Panc1 (cell line): ENCODE measurements around the gene AMT.

ENCODE experiments used
- POLR2AphosphoS5 ChIP-seq: IDR thresholded peaks from 2 replicates; pipeline ENCODE4 v1.6.1; 2012; ENCODE audit warnings: mild to moderate bottlenecking, low read depth, low read length, moderate library complexity
- SIN3A ChIP-seq: IDR thresholded peaks from 2 replicates; pipeline ENCODE4 v1.6.1; 2012; ENCODE audit warnings: low read depth, mild to moderate bottlenecking, low read length, moderate library complexity, borderline replicate concordance; ENCODE audit not compliant: insufficient read depth
- TCF7L2 ChIP-seq: IDR thresholded peaks from 2 replicates; pipeline ENCODE4 v1.6.1; 2011; ENCODE audit warnings: mild to moderate bottlenecking, low read depth, low read length, inconsistent platforms
- TF ChIP-seq, protein P1 (sequence below): fragments of 450-650 bp; IDR thresholded peaks from 2 replicates; pipeline ENCODE4 v1.5.1; 2017; ENCODE audit warnings: mild to moderate bottlenecking
- TF ChIP-seq, protein P2 (sequence below), 2 experiments: IDR thresholded peaks; 2 replicates each; pipeline ENCODE4 v1.6.1; 2011 to 2012; ENCODE audit warnings: low read depth in 2 of 2, control low read depth in 1 of 2, low read length in 1 of 2, mild to moderate bottlenecking in 1 of 2, moderate library complexity in 1 of 2; ENCODE audit not compliant: insufficient read depth in 1 of 2

DNA sequence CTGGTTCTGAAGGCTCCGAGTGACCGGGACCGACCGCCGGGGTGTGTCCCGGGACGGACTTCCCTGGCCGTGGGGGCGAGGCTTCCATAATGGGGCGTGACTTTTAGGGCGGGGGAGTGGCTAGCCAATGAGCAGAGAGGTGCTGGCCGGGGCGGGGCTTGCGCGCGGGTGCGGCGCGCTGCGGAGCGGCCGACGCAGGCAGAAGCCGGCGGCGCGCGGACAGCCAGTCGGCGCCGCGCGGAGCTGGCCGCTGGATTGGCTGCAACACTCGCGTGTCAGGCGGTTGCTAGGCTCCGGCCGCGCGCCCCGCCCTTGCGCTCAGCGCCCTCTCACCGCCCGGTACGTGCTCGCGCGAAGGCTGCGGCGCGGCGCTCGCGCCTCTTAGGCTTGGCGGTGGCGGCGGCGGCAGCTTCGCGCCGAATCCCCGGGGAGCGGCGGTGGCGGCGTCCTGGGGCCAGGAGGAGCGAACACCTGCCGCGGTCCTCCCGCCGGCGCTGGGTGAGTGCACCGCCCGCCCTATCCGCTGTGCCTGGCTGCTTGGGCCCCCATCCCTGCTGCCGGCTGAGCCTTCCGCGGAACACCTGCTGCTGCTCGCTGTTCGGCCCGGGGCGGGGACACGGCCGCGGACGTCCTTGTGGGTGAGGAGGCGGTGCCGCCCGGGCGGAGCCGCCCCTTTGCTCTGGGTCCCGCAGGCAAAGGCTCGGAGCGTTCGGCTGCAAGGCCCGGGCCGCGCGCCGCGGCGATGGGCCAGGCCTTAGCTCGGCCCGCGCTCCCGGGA, 47.9 kb upstream of the AMT start, which contains the start of gene DAG1:
- TF ChIP-seq, protein P1, sequence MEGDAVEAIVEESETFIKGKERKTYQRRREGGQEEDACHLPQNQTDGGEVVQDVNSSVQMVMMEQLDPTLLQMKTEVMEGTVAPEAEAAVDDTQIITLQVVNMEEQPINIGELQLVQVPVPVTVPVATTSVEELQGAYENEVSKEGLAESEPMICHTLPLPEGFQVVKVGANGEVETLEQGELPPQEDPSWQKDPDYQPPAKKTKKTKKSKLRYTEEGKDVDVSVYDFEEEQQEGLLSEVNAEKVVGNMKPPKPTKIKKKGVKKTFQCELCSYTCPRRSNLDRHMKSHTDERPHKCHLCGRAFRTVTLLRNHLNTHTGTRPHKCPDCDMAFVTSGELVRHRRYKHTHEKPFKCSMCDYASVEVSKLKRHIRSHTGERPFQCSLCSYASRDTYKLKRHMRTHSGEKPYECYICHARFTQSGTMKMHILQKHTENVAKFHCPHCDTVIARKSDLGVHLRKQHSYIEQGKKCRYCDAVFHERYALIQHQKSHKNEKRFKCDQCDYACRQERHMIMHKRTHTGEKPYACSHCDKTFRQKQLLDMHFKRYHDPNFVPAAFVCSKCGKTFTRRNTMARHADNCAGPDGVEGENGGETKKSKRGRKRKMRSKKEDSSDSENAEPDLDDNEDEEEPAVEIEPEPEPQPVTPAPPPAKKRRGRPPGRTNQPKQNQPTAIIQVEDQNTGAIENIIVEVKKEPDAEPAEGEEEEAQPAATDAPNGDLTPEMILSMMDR = no peak
- TF ChIP-seq POLR2AphosphoS5 (peak; percentile 67), TCF7L2 (no peak; the same call in 1 of the 2 replicates), SIN3A (peak; percentile 58; the same call in 1 of the 2 replicates)
- TF ChIP-seq, protein P2, sequence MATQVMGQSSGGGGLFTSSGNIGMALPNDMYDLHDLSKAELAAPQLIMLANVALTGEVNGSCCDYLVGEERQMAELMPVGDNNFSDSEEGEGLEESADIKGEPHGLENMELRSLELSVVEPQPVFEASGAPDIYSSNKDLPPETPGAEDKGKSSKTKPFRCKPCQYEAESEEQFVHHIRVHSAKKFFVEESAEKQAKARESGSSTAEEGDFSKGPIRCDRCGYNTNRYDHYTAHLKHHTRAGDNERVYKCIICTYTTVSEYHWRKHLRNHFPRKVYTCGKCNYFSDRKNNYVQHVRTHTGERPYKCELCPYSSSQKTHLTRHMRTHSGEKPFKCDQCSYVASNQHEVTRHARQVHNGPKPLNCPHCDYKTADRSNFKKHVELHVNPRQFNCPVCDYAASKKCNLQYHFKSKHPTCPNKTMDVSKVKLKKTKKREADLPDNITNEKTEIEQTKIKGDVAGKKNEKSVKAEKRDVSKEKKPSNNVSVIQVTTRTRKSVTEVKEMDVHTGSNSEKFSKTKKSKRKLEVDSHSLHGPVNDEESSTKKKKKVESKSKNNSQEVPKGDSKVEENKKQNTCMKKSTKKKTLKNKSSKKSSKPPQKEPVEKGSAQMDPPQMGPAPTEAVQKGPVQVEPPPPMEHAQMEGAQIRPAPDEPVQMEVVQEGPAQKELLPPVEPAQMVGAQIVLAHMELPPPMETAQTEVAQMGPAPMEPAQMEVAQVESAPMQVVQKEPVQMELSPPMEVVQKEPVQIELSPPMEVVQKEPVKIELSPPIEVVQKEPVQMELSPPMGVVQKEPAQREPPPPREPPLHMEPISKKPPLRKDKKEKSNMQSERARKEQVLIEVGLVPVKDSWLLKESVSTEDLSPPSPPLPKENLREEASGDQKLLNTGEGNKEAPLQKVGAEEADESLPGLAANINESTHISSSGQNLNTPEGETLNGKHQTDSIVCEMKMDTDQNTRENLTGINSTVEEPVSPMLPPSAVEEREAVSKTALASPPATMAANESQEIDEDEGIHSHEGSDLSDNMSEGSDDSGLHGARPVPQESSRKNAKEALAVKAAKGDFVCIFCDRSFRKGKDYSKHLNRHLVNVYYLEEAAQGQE (IDR thresholded peaks at IDR 0.05; ENCODE audit: insufficient read depth in 1 of 2, low read depth in 2 of 2, low read length in 1 of 2) = no peak
